SKM-1 (cell line): ENCODE data around the gene TSPY8.
"Not testable (repeated sequence)": the region's sequence is repeated elsewhere in the genome, so short reads cannot be mapped to it uniquely, and the experiment has no call there.

Experiments
- DNase-seq: peaks from one replicate; lab custom pipeline; 2025; ENCODE audit not compliant: unreplicated experiment; lab: John Stamatoyannopoulos, UW

TSPY8 gene, protein sequence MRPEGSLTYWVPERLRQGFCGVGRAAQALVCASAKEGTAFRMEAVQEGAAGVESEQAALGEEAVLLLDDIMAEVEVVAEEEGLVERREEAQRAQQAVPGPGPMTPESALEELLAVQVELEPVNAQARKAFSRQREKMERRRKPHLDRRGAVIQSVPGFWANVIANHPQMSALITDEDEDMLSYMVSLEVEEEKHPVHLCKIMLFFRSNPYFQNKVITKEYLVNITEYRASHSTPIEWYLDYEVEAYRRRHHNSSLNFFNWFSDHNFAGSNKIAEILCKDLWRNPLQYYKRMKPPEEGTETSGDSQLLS

DNA sequence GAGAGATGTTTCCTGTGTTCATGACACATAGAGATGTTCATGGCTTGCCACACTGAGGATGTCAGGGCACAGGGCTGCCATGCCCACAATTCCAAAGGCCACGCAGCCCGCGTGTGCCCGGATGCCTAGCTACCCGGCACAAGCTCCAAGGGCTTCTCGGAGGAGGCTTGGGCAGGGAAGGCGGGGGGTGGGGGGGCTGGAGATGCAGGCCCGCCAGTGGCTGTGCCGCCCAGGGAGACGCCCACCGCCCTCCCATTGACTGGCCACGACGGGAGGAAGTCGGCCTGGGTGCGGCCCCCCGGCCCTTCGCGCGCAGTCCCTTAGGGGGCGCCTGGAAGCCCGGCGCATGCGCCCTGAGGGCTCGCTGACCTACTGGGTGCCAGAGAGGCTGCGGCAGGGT lies at the start of gene TSPY8:
TSS of gene TSPY8 (plus strand) at position 301 of the 400 bp plus-strand sequence. CDS start at position 347, 46 bp downstream.
- not testable (repeated sequence) for DNase-seq

DNA sequence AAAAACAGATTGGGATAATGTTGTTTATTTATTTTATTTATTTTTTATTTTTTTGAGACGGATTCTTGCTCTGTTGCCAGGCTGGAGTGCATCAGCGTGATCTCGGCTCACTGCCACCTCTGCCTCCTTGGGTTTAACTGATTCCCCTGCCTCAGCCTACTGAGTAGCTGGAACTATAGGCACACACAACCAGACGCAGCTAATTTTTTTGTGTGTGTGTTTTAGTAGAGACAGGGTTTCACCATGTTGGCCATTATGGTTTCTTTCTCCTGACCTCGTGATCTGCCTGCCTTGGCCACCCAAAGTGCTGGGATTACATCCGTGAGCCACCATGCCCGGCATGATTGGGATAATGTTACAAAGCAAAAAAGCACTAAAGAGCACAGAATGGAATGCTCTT lies 36.6 kb upstream of the TSPY8 start:
- no peak for DNase-seq

DNA sequence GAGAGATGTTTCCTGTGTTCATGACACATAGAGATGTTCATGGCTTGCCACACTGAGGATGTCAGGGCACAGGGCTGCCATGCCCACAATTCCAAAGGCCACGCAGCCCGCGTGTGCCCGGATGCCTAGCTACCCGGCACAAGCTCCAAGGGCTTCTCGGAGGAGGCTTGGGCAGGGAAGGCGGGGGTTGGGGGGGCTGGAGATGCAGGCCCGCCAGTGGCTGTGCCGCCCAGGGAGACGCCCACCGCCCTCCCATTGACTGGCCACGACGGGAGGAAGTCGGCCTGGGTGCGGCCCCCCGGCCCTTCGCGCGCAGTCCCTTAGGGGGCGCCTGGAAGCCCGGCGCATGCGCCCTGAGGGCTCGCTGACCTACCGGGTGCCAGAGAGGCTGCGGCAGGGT lies 20.4 kb upstream of the TSPY8 start, which contains the start of gene TSPY4:
TSS of gene TSPY4 (plus strand) at position 301 of the 400 bp plus-strand sequence. CDS start at position 347, 46 bp downstream.
- not testable (repeated sequence) for DNase-seq

DNA sequence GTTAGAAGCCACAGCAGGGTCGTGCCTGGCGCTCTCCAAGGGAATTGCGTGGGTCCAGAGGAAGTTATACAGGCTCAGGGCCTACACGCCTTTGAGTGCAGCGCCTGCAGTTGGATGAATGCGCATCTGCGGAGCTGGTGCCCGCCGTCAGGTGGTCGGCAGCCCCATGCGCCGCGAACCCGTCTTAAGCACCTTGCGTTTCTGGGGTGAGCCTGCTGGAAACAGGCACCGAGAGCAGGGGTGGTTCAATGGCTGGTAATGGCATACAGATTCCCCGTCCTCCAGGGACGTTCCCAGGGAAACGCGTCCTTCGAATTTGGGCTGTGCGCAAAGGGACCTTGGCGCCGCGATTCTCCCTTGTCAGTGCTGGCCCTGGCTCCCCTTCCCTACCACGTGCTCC lies 38.9 kb downstream of the TSPY8 start:
- DNase-seq: not testable (repeated sequence)

DNA sequence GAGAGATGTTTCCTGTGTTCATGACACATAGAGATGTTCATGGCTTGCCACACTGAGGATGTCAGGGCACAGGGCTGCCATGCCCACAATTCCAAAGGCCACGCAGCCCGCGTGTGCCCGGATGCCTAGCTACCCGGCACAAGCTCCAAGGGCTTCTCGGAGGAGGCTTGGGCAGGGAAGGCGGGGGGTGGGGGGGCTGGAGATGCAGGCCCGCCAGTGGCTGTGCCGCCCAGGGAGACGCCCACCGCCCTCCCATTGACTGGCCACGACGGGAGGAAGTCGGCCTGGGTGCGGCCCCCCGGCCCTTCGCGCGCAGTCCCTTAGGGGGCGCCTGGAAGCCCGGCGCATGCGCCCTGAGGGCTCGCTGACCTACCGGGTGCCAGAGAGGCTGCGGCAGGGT lies 40.5 kb downstream of the TSPY8 start, which contains the start of gene TSPY3:
TSS of gene TSPY3 (plus strand) at position 301 of the 400 bp plus-strand sequence. CDS start at position 347, 46 bp downstream.
- not testable (repeated sequence) for DNase-seq
